DOHH2 (cell line): ENCODE measurements around the gene COL18A1.

Experiments used
- H3F3A ChIP-seq: fragments of 200-600 bp; sonication (generic), shearing (Covaris generic); 2 replicates; pipeline ENCODE4 v1.6.0; 2016; ENCODE audit warnings: antibody characterized with exemption, mild to moderate bottlenecking; ENCODE audit not compliant: control insufficient read depth, insufficient read depth
- H3K27ac ChIP-seq: fragments of 200-600 bp; sonication (generic); 2 replicates; pipeline ENCODE4 v1.5.1; 2014; ENCODE audit warnings: low read depth, mild to moderate bottlenecking, low read length, moderate library complexity
- H3K27me3 ChIP-seq: fragments of 200-600 bp; sonication (generic); 2 replicates; pipeline ENCODE4 v1.6.1; 2014; ENCODE audit warnings: mild to moderate bottlenecking, low read length, mixed read lengths; ENCODE audit not compliant: control insufficient read depth
- H3K36me3 ChIP-seq: fragments of 200-600 bp; sonication (generic); 2 replicates; pipeline ENCODE4 v1.6.1; 2014; ENCODE audit warnings: mild to moderate bottlenecking, low read length, moderate library complexity, mixed read lengths; ENCODE audit not compliant: control insufficient read depth
- H3K4me1 ChIP-seq: fragments of 200-600 bp; sonication (generic); 2 replicates; pipeline ENCODE4 v1.6.1; 2014; ENCODE audit warnings: mild to moderate bottlenecking, low read length, mixed read lengths; ENCODE audit not compliant: control insufficient read depth
- H3K4me2 ChIP-seq: fragments of 200-600 bp; sonication (generic); 2 replicates; pipeline ENCODE4 v1.6.0; 2014; ENCODE audit warnings: mild to moderate bottlenecking, low read length, moderate library complexity
- H3K4me3 ChIP-seq: fragments of 200-600 bp; sonication (generic); 2 replicates; pipeline ENCODE4 v1.5.1; 2014; ENCODE audit warnings: mild to moderate bottlenecking, low read length, mixed read lengths
- H3K79me2 ChIP-seq: fragments of 200-600 bp; sonication (generic); 2 replicates; pipeline ENCODE4 v1.6.1; 2014; ENCODE audit warnings: mild to moderate bottlenecking, low read length, mixed read lengths; ENCODE audit not compliant: control insufficient read depth
- H3K9me2 ChIP-seq: fragments of 200-600 bp; sonication (generic); replicated peaks from 2 replicates; pipeline ENCODE4 v1.6.1; 2014; ENCODE audit warnings: mild to moderate bottlenecking, low read length, mixed read lengths; ENCODE audit not compliant: control insufficient read depth
- H3K9me3 ChIP-seq: fragments of 200-600 bp; sonication (generic); 2 replicates; pipeline ENCODE4 v1.6.1; 2014; ENCODE audit warnings: antibody characterized with exemption, low read length, mixed read lengths; ENCODE audit not compliant: control insufficient read depth, insufficient read depth
- H4K20me1 ChIP-seq: fragments of 200-600 bp; sonication (generic); 2 replicates; pipeline ENCODE4 v1.6.0; 2014; ENCODE audit warnings: low read depth, mild to moderate bottlenecking, antibody characterized with exemption, low read length, moderate library complexity; ENCODE audit not compliant: control insufficient read depth, insufficient read depth
- EZH2phosphoT487 ChIP-seq: fragments of 200-600 bp; sonication (generic); IDR thresholded peaks from 2 replicates; pipeline ENCODE4 v1.6.1; 2017; ENCODE audit warnings: borderline replicate concordance, mild to moderate bottlenecking, antibody characterized with exemption, low read length, moderate library complexity, mixed read lengths
- TF ChIP-seq, protein P1 (sequence below): fragments of 200-600 bp; sonication (generic); IDR thresholded peaks from one replicate; pipeline ENCODE4 v1.5.1; 2014; ENCODE audit warnings: antibody characterized with exemption, mild to moderate bottlenecking, low read depth, low read length; ENCODE audit not compliant: poor library complexity, severe bottlenecking

Gene COL18A1

DNA sequence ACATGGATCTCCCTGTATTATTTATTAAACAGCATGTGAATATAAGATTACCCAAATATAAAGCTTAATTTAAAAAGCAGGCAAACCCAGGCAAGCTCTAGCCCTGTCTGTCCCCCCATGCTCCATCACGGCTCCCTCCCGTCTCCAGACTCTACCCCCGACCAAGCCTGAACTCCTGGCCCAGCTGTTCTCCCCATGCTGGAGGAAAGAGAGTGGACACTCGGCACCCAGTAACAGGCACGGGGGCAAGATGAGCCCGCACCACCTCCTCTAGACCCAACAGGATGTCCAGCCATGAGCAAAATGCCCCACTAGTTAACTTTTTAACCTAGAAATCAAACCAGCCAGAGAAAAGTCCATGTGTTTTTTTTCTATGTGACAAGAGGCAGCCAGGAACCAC, 118.0 kb downstream of the COL18A1 start:
- Histone ChIP-seq H3K4me3 (no peak overlapping the region), H3K9me3 (peaks cover 39% of the 10 kb centered on the region), H4K20me1 (no peaks in the 10 kb centered on the region), H3K36me3 (peaks cover 87% of the 10 kb centered on the region), H3K27ac (no peak overlapping the region), H3F3A (no peaks in the 10 kb centered on the region), H3K79me2 (peaks cover 26% of the 10 kb centered on the region), H3K27me3 (no peaks in the 10 kb centered on the region), H3K4me2 (no peak overlapping the region), H3K9me2 (no peaks in the 10 kb centered on the region), H3K4me1 (peaks cover 5% of the 10 kb centered on the region; the same call in 1 of the 2 replicates)
- no peak for TF ChIP-seq EZH2phosphoT487
- TF ChIP-seq, protein P1, sequence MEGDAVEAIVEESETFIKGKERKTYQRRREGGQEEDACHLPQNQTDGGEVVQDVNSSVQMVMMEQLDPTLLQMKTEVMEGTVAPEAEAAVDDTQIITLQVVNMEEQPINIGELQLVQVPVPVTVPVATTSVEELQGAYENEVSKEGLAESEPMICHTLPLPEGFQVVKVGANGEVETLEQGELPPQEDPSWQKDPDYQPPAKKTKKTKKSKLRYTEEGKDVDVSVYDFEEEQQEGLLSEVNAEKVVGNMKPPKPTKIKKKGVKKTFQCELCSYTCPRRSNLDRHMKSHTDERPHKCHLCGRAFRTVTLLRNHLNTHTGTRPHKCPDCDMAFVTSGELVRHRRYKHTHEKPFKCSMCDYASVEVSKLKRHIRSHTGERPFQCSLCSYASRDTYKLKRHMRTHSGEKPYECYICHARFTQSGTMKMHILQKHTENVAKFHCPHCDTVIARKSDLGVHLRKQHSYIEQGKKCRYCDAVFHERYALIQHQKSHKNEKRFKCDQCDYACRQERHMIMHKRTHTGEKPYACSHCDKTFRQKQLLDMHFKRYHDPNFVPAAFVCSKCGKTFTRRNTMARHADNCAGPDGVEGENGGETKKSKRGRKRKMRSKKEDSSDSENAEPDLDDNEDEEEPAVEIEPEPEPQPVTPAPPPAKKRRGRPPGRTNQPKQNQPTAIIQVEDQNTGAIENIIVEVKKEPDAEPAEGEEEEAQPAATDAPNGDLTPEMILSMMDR, result no peak

DNA sequence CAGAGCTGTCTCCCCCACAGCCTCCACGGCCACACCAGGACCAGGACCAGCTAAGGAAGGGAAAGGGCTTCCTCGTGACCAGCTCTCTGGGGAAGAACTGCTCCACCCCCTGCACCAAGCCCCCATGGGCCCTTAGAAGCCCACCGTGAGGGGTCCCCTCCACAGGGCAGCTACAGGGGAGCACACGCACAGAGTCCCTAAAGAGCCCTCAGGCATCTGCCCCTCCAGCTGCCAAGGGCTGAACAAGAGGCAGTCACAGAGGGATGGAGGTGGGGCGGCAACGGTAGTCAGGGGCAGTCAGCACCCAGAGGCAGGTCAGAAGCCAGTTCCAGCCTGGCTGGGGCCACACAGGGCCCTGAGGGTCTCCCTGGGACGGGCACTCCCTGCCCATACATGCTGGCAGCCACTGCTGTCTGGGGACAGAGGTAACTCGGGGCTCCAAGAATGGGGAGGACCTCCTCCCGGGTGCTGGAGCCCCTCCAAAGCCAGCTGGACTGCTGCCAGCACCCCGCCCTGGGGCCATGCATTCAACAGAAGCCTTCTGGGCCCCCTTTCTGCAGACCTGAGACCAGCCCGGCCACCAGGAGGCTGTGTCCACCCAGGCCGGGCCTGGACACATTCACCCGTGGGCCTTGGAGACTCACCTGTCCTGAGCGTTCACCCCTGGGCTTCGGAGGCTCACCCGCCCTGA, 118.6 kb downstream of the COL18A1 start:
- Histone ChIP-seq H3F3A (no peaks in the 10 kb centered on the region), H3K36me3 (peaks cover 87% of the 10 kb centered on the region), H3K27me3 (no peaks in the 10 kb centered on the region), H3K9me3 (peaks cover 36% of the 10 kb centered on the region), H3K79me2 (peaks cover 20% of the 10 kb centered on the region), H3K4me3 (no peak overlapping the region), H3K4me2 (no peak overlapping the region), H3K9me2 (no peaks in the 10 kb centered on the region), H4K20me1 (no peaks in the 10 kb centered on the region), H3K27ac (no peak overlapping the region), H3K4me1 (peaks cover 1% of the 10 kb centered on the region; the same call in 1 of the 2 replicates)
- TF ChIP-seq, protein P1, result no peak
- TF ChIP-seq EZH2phosphoT487, result no peak

DNA sequence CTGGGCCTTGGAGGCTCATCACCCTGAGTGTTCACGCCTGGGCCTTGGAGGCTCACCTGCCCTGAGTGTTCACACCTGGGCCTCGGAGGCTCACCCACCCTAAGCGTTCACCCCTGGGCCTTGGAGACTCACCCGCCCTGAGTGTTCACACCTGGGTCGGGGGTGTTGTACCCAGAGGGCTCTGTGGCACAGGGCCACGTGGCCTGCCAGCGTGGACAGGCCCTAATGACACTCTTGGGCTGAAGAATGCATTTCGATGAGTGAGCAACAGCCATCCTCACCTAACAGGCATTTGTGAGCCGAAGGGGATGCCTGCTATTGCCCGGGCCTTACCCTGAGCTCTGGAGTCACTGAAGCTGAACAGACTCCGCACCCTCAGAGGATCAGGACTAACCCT, 119.8 kb downstream of the COL18A1 start:
- H3K27me3 ChIP-seq, result no peaks in the 10 kb centered on the region
- no peak overlapping the region for H3K4me3 ChIP-seq
- no peaks in the 10 kb centered on the region for H3K4me1 ChIP-seq
- no peaks in the 10 kb centered on the region for H4K20me1 ChIP-seq
- H3K9me2 ChIP-seq, result no peaks in the 10 kb centered on the region
- H3K36me3 ChIP-seq, result peaks cover 86% of the 10 kb centered on the region
- H3F3A ChIP-seq, result no peaks in the 10 kb centered on the region
- TF ChIP-seq, protein P1, result no peak
- TF ChIP-seq EZH2phosphoT487, result no peak
- H3K9me3 ChIP-seq, result peaks cover 24% of the 10 kb centered on the region; the same call in 1 of the 2 replicates
- H3K27ac ChIP-seq, result no peak overlapping the region
- H3K79me2 ChIP-seq, result peaks cover 9% of the 10 kb centered on the region
- no peak overlapping the region for H3K4me2 ChIP-seq
